Adrenal gland (tissue), 5 donors: Measurements from ENCODE around the gene SMG5.

ENCODE experiments used
- CTCF ChIP-seq, 6 experiments: fragments of 450-650 bp in 4 of 6; fragments of 200-600 bp in 2 of 6; sonication (generic) in 1 of 6; IDR thresholded peaks; 1 replicate in 5 of 6; 2 replicates in 1 of 6; pipeline versions ENCODE4 v1.5.1 to v1.8.0; 2016 to 2021; ENCODE audit warnings: antibody characterized with exemption in 6 of 6, mild to moderate bottlenecking in 2 of 6, moderate library complexity in 1 of 6
- POLR2A ChIP-seq, 2 donors: fragments of 450-650 bp; IDR thresholded peaks; one replicate each; pipeline ENCODE4 v1.6.1; 2017; ENCODE audit warnings: antibody characterized with exemption in 2 of 2, mild to moderate bottlenecking in 2 of 2, moderate library complexity in 1 of 2
- donor health status: DM: no; HTN: no; CAD: no.

GRCh38 chr1:156268336-156268735, 14.3 kb downstream of the SMG5 start:
- TF ChIP-seq CTCF (IDR thresholded peaks at IDR 0.05) (no peak), POLR2A (IDR thresholded peaks at IDR 0.05) (no peak)
